Activated naive CD4-positive, alpha-beta T cell treated with anti-CD3 and anti-CD28 coated beads, Interleukin-2, amount 50 U/mL, for 24 hours (primary cell): ENCODE data around the gene NXPH4.
A peak's percentile ranks its signal among the peaks of the same experiment; 100 is the strongest.

Experiments
- H3K27ac Mint-ChIP-seq: one replicate; pipeline ENCODE4 v1.8.0; 2021; ENCODE audit warnings: mild to moderate bottlenecking, mixed read lengths
- H3K27me3 Mint-ChIP-seq: one replicate; pipeline ENCODE4 v1.8.0; 2021; ENCODE audit warnings: mixed read lengths
- H3K36me3 Mint-ChIP-seq: one replicate; pipeline ENCODE4 v1.8.0; 2021; ENCODE audit warnings: mixed read lengths
- H3K4me1 Mint-ChIP-seq: one replicate; pipeline ENCODE4 v1.8.0; 2021; ENCODE audit warnings: mixed read lengths
- H3K4me3 Mint-ChIP-seq: one replicate; pipeline ENCODE4 v1.8.0; 2021; ENCODE audit warnings: mild to moderate bottlenecking, mixed read lengths
- H3K9me3 Mint-ChIP-seq: one replicate; pipeline ENCODE4 v1.8.0; 2021; ENCODE audit warnings: mixed read lengths

NXPH4 gene

DNA sequence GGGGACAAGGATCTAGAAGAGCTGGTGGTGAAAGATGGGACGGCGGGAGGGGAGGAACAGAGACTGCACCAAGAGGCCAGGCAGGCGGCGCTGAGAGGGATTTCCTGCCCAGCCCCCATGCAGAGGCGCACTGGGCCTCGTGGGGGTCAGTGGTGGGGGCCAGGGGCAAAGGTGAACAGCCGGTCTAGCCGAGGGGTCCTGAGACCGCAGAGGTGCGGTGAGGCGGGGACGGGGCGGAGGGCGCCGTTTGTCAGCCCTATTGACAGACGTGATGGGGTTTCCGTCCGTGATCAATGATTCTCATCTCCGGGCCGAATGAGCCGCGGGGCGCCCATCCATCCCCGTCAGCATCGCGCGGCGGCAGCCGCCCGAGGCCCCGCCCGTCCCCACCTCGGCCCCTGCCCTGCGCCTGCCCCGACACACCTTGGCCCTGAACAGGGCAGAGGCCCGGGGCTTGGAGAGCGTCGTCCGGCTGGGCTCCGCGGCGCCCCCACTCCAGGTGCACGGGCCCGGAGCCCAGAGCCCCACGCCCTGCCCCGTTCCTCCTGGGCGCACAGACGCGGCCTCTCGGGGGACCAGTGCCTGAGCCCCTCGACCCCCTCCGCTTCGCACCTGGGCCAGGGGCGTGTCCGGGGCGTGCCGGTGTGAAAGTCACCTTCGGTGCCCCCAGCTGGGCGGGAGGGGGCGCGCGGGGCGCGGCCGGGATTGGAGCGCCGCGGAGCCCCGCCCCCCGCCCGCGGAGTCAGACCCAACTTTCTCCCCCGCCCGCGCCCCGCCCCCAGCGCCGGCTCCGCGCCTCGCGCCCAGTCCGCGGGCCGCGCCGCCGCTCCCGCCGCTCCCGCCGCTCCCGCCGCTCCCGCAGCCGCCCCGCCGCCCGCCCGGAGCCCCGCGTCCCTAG, at the start of gene NXPH4:
NXPH4 (plus strand) TSS at position 781 of the 898 bp plus-strand sequence. CDS start 176 bp downstream, outside the sequence.
- Mint-ChIP-seq H3K4me3 (peak within 1 kb of the TSS; percentile 82), H3K27ac (peak within 1 kb of the TSS; percentile 12), H3K36me3 (no peaks in the 10 kb centered on the region), H3K27me3 (peaks cover 53% of the 10 kb centered on the region), H3K4me1 (peaks cover 51% of the 10 kb centered on the region), H3K9me3 (no peaks in the 10 kb centered on the region)

DNA sequence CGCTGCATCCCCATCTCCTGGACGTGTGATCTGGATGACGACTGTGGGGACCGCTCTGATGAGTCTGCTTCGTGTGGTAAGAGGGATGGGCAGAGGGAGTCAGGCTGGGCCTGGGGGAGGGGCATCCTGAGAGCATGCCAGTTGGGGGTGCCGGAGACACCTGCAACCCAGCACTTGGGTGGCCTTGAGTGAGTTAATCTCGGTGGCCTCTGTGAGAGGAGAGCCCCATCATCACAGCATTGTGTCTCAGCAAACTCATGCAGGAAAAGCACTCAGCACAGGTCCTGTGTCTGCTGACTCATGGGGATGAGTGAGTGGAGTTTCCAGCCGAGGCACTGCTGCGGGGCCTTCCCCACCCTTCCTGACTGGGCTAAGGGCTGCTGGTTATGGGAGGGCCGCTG, 49.6 kb upstream of the NXPH4 start:
- no peaks in the 10 kb centered on the region for H3K27me3 Mint-ChIP-seq
- peaks cover 2% of the 10 kb centered on the region for H3K36me3 Mint-ChIP-seq
- H3K4me1 Mint-ChIP-seq, result peaks cover 12% of the 10 kb centered on the region
- no peak overlapping the region for H3K4me3 Mint-ChIP-seq
- H3K9me3 Mint-ChIP-seq, result no peaks in the 10 kb centered on the region
- H3K27ac Mint-ChIP-seq, result peak overlapping the region; percentile 54

DNA sequence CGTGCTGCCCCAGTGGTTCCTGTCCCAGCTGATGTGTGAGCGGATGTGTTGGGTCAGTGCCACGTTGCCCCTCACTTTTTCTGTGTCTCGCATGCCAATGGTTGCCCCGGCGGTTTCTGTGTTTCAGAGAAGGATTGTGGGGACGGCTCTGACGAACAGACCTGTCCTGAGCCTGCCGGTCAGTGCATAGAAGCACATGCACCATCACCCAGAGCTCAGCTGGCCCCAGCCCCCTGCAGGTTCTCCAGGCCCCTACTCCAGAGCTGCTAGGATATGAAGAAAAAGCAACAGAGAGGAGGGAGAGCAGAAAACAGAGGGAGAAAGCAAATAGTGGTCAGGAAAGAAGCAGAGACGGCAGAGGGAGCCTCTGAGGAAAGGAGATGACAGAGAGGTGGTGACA, 48.5 kb upstream of the NXPH4 start:
- peaks cover 12% of the 10 kb centered on the region for H3K4me1 Mint-ChIP-seq
- no peak overlapping the region for H3K4me3 Mint-ChIP-seq
- no peaks in the 10 kb centered on the region for H3K27me3 Mint-ChIP-seq
- H3K27ac Mint-ChIP-seq, result peak overlapping the region; percentile 23
- H3K9me3 Mint-ChIP-seq, result no peaks in the 10 kb centered on the region
- peaks cover 2% of the 10 kb centered on the region for H3K36me3 Mint-ChIP-seq

DNA sequence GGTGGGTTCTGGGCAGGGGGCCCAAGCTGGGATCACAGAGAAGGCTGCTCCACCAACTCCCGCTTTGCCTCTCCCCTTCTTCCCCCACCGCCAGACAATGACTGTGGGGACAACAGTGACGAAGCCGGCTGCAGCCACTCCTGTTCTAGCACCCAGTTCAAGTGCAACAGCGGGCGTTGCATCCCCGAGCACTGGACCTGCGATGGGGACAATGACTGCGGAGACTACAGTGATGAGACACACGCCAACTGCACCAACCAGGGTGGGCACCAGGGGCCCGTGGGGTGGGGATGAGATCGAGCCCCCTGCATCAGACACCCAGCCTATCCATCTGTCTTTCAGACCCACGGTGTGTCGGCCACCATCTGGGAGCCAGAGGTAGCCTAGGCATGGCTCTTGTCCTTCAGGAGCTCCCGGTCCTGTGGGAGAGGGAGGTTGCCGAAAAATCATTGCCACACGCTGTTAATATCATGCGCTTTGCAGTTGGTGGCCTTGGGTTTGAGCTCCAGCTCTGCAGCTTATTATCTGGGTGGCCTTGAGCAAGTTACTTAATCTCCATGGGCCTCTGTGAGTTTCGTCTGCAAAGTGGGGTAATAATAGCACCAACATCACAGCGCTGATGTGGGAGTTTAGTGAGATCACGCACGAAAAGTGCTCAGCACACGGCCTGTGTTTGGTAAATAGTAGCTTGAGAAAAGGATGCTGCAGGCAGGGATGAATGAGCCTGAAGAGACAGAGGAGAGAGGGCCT, 47.4 kb upstream of the NXPH4 start:
- H3K4me3 Mint-ChIP-seq, result no peak overlapping the region
- no peak overlapping the region for H3K27ac Mint-ChIP-seq
- no peaks in the 10 kb centered on the region for H3K9me3 Mint-ChIP-seq
- peaks cover 2% of the 10 kb centered on the region for H3K36me3 Mint-ChIP-seq
- peaks cover 12% of the 10 kb centered on the region for H3K4me1 Mint-ChIP-seq
- no peaks in the 10 kb centered on the region for H3K27me3 Mint-ChIP-seq

DNA sequence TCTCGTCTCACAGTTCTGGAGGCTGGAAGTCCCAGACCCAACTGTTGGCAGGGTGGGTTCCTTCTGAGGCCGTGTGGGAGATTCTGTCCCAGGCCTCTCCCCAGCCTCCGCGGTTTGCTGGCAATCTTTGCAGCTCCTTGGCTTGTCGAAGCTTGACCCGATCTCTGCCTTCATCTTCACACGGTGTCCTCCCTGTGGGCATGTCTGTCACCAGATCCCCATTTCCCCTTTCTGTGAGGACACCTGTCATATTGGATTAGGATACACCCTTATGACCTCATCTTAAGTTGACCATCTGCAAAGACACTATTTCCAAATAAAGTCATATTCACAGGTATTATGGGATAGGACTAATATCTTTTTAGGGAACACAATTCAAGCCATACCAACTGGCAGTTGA, 46.6 kb upstream of the NXPH4 start:
- H3K36me3 Mint-ChIP-seq, result peaks cover 2% of the 10 kb centered on the region
- no peaks in the 10 kb centered on the region for H3K27me3 Mint-ChIP-seq
- H3K9me3 Mint-ChIP-seq, result no peaks in the 10 kb centered on the region
- no peak overlapping the region for H3K4me3 Mint-ChIP-seq
- H3K4me1 Mint-ChIP-seq, result peaks cover 12% of the 10 kb centered on the region
- no peak overlapping the region for H3K27ac Mint-ChIP-seq

DNA sequence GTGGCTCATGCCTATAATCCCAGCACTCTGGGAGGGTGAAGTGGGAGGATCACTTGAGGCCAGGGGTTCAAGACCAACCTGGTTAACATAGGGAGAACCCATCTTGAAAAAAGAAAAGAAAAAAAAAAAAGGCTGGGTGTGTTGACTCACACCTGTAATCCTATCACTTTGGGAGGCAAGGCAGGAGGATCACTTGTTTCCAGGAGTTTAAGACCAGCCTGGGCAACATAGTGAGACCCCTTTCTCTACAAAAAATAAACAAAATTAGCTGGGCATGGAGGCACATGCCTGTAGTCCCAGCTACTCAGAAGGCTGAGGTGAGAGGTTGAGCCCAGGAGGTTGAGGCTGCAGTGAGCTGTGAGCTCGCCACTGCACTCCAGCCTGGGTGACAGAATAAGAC, 46.2 kb upstream of the NXPH4 start:
- Mint-ChIP-seq H3K27me3 (no peaks in the 10 kb centered on the region), H3K36me3 (peaks cover 2% of the 10 kb centered on the region), H3K4me1 (peaks cover 12% of the 10 kb centered on the region), H3K4me3 (no peak overlapping the region), H3K9me3 (no peaks in the 10 kb centered on the region), H3K27ac (no peak overlapping the region)

DNA sequence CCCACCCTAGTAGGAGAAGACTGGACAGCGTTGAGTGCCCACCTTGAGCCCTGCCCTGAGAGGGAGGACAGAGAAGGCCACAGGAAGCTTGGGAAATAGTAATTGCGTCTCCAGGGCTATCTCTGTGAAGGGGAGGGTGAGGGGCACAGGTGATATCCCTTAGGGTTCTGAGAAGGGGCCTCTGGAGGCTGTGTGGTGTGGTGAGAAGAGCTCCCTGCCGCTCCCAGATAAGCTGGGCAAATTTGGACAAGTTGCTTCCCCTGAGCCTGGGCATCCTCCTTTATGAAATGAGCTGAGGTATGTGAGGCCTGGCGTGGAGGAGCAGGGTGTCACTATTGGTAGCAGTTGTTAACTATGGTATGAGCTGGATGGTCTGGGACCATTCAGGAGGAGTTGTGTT, 45.7 kb upstream of the NXPH4 start:
- H3K36me3 Mint-ChIP-seq, result peaks cover 2% of the 10 kb centered on the region
- H3K9me3 Mint-ChIP-seq, result no peaks in the 10 kb centered on the region
- H3K27ac Mint-ChIP-seq, result no peak overlapping the region
- peaks cover 12% of the 10 kb centered on the region for H3K4me1 Mint-ChIP-seq
- H3K27me3 Mint-ChIP-seq, result no peaks in the 10 kb centered on the region
- no peak overlapping the region for H3K4me3 Mint-ChIP-seq

DNA sequence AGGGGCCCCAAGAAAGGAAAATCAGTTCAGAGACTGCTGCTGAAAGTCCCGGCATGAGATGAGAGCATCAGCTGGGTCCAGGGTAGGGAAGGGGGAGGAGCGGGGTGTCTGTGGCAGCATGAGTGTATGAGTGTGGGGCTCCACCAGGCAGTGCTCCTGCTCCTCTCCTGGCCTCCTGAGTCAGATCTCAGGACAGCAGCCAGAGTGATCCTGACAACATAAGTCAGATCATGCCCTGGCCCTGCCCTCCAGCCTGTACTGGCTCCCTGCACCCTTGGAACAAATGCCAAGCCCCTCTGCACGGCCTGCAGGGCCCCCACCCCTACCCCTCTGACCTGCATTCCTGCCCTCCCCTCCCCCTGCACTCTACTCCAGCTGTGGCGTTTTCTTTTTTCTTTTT, 44.9 kb upstream of the NXPH4 start:
- Mint-ChIP-seq H3K4me3 (no peak overlapping the region), H3K4me1 (peaks cover 8% of the 10 kb centered on the region), H3K27ac (no peak overlapping the region), H3K27me3 (no peaks in the 10 kb centered on the region), H3K9me3 (no peaks in the 10 kb centered on the region), H3K36me3 (peaks cover 2% of the 10 kb centered on the region)

DNA sequence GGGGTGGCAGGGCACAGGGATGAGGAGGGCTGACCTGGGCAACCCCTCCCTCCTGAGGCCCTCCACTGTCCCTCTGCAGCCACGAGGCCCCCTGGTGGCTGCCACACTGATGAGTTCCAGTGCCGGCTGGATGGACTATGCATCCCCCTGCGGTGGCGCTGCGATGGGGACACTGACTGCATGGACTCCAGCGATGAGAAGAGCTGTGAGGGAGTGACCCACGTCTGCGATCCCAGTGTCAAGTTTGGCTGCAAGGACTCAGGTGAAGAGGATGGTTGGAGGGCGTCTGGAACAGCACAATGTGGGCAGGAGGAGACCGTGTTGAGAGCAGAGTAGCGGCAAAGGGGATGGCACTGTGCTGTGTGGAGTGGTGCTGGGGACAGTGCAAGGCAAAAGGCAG, 43.5 kb upstream of the NXPH4 start:
- Mint-ChIP-seq H3K4me3 (no peak overlapping the region), H3K9me3 (no peaks in the 10 kb centered on the region), H3K27ac (no peak overlapping the region), H3K4me1 (no peaks in the 10 kb centered on the region), H3K36me3 (no peaks in the 10 kb centered on the region), H3K27me3 (no peaks in the 10 kb centered on the region)

DNA sequence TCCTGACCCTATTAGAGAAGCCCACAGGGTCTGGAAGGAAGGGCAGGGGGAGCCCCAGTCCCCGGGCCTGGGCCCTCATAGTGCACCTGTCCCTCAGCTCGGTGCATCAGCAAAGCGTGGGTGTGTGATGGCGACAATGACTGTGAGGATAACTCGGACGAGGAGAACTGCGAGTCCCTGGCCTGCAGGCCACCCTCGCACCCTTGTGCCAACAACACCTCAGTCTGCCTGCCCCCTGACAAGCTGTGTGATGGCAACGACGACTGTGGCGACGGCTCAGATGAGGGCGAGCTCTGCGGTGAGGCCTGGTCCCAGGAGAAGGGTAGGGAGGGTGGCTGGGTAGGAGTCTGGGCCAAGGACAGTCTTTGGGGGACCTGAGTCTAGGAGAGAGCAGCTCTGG, 42.9 kb upstream of the NXPH4 start:
- Mint-ChIP-seq H3K4me3 (no peak overlapping the region), H3K27ac (no peak overlapping the region)

DNA sequence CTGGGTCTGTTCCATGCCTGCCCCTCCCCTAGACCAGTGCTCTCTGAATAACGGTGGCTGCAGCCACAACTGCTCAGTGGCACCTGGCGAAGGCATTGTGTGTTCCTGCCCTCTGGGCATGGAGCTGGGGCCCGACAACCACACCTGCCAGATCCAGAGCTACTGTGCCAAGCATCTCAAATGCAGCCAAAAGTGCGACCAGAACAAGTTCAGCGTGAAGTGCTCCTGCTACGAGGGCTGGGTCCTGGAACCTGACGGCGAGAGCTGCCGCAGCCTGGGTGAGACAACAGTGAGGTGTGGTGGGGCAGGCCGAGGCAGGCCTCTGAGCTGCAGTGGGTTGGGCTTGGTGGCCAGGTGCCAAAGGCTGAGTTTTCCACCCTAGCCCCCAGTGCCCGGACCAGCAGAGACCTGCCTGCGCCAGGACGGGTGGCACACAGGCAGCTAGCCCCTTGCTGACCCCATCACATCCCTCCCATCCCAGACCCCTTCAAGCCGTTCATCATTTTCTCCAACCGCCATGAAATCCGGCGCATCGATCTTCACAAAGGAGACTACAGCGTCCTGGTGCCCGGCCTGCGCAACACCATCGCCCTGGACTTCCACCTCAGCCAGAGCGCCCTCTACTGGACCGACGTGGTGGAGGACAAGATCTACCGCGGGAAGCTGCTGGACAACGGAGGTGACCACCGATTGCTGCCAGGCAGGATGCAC, 41.0 kb upstream of the NXPH4 start:
- Mint-ChIP-seq H3K27me3 (no peaks in the 10 kb centered on the region), H3K4me3 (no peak overlapping the region), H3K36me3 (no peaks in the 10 kb centered on the region), H3K27ac (no peak overlapping the region), H3K4me1 (no peaks in the 10 kb centered on the region), H3K9me3 (no peaks in the 10 kb centered on the region)

More for the DNA sequence above, 42.9 kb upstream of the NXPH4 start:
- no peaks in the 10 kb centered on the region for H3K36me3 Mint-ChIP-seq
- H3K4me1 Mint-ChIP-seq, result no peaks in the 10 kb centered on the region
- H3K27me3 Mint-ChIP-seq, result no peaks in the 10 kb centered on the region
- H3K9me3 Mint-ChIP-seq, result no peaks in the 10 kb centered on the region

DNA sequence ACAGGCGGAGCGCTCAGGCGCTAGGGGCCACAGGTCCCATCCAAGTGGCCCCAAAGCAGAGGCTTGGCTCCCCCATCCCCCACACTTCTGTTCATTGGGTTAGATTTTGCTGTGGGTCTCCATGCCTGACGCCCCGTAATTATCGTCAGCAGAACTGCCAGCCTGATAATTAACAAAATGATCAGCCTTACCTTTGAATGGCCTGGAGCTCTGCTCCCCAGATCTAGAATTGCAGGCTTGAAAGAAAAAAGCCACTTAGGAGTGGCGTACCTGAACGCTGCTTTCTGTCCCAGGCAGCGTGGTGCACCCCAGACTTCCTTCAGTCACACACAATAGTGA, 40.5 kb upstream of the NXPH4 start:
- H3K27ac Mint-ChIP-seq, result no peak overlapping the region
- H3K4me1 Mint-ChIP-seq, result no peaks in the 10 kb centered on the region
- H3K9me3 Mint-ChIP-seq, result no peaks in the 10 kb centered on the region

DNA sequence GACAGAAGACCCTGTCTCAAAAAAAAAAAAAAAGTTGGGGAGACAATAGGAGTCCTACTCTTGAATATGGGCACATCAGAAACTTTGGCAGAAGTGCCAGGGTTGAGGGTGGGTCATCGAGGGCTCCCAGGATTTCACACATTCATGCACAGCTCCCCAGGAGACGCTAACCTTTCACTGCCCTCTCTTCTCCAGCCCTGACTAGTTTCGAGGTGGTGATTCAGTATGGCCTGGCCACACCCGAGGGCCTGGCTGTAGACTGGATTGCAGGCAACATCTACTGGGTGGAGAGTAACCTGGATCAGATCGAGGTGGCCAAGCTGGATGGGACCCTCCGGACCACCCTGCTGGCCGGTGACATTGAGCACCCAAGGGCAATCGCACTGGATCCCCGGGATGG, 39.7 kb upstream of the NXPH4 start:
- no peaks in the 10 kb centered on the region for H3K9me3 Mint-ChIP-seq
- H3K27ac Mint-ChIP-seq, result no peak overlapping the region
- H3K4me1 Mint-ChIP-seq, result no peaks in the 10 kb centered on the region

More for the DNA sequence above, 40.5 kb upstream of the NXPH4 start:
- Mint-ChIP-seq H3K36me3 (no peaks in the 10 kb centered on the region), H3K27me3 (no peaks in the 10 kb centered on the region), H3K4me3 (no peak overlapping the region)

DNA sequence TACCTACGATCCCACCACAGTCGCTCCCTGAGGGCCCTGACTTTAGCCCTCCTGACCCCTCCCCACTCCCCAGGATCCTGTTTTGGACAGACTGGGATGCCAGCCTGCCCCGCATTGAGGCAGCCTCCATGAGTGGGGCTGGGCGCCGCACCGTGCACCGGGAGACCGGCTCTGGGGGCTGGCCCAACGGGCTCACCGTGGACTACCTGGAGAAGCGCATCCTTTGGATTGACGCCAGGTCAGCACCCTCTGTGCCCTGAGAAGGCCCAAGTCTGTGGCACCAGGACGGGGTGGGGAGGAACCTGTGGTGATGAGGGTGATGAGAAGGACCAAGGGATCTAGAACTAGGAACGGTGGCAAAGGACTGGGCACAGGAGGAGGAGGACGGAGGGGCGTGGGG, 39.2 kb upstream of the NXPH4 start:
- H3K27ac Mint-ChIP-seq, result no peak overlapping the region
- no peaks in the 10 kb centered on the region for H3K27me3 Mint-ChIP-seq
- H3K36me3 Mint-ChIP-seq, result no peaks in the 10 kb centered on the region
- H3K4me1 Mint-ChIP-seq, result no peaks in the 10 kb centered on the region
- no peaks in the 10 kb centered on the region for H3K9me3 Mint-ChIP-seq
- H3K4me3 Mint-ChIP-seq, result no peak overlapping the region

More for the DNA sequence above, 39.7 kb upstream of the NXPH4 start:
- Mint-ChIP-seq H3K27me3 (no peaks in the 10 kb centered on the region), H3K36me3 (no peaks in the 10 kb centered on the region), H3K4me3 (no peak overlapping the region)

DNA sequence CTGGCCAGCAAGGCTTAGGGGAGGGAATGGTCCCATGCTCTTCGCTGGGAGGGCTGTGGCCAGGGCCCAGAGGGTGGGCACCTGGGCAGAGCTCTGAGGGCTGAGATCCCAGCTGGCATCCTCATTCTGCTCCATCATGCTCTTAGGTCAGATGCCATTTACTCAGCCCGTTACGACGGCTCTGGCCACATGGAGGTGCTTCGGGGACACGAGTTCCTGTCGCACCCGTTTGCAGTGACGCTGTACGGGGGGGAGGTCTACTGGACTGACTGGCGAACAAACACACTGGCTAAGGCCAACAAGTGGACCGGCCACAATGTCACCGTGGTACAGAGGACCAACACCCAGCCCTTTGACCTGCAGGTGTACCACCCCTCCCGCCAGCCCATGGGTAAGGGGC, 38.4 kb upstream of the NXPH4 start:
- H3K27me3 Mint-ChIP-seq, result no peaks in the 10 kb centered on the region
- no peak overlapping the region for H3K27ac Mint-ChIP-seq
- H3K4me3 Mint-ChIP-seq, result no peak overlapping the region
- H3K9me3 Mint-ChIP-seq, result no peaks in the 10 kb centered on the region
- H3K4me1 Mint-ChIP-seq, result no peaks in the 10 kb centered on the region
- H3K36me3 Mint-ChIP-seq, result no peaks in the 10 kb centered on the region
